ENCODE data around the gene RHBDL1.

Gene RHBDL1

DNA sequence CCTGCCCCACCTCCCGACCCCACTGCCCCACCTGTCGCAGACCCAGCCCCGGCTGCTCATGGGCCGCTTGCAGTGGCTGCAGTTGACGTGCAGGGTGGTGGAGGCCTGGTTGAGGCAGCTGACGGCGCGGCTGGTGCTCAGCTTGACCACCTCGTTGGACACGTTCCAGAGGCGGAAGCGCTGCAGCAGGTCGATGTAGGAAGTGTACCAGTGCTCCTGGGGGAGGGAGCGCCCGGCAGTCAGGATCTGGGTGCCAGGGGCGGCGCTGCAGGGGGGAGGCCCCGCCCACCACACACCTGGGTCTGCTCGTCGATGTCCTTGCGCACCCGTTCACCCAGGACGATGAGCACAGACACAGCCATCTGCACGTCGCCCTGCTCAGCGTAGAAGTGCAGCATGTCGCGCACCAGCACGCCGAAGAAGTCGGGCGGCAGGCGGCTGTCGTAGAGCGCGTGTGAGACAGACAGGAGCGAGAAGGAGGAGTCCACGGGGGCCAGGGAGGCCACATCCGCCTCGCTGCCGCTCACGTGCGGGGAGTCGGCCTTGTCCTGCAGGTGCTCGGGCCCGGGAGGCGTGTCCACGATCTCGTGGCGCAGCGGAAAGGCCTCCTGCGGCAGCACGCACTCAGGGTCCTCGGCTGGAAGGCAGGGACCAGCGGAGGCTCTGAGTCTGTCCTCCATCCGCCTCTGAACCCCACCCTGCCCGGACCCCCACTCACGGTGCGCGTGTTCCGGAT is 9.7 kb downstream of the RHBDL1 start (continued):
- TF ChIP-seq, protein P1, sequence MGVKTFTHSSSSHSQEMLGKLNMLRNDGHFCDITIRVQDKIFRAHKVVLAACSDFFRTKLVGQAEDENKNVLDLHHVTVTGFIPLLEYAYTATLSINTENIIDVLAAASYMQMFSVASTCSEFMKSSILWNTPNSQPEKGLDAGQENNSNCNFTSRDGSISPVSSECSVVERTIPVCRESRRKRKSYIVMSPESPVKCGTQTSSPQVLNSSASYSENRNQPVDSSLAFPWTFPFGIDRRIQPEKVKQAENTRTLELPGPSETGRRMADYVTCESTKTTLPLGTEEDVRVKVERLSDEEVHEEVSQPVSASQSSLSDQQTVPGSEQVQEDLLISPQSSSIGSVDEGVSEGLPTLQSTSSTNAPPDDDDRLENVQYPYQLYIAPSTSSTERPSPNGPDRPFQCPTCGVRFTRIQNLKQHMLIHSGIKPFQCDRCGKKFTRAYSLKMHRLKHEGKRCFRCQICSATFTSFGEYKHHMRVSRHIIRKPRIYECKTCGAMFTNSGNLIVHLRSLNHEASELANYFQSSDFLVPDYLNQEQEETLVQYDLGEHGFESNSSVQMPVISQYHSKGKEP (tag by site-specific recombination; IDR thresholded peaks at IDR 0.05) = no peak
- TF ChIP-seq ZNF2 (tag by site-specific recombination; IDR thresholded peaks at IDR 0.05) (no peak), MEIS1 (CRISPR knock-in tag; IDR thresholded peaks at IDR 0.05; ENCODE audit: borderline replicate concordance) (no peak), ZNF624 (tag by site-specific recombination; IDR thresholded peaks at IDR 0.05) (no peak), ZFHX2 (tag by site-specific recombination; conservative IDR thresholded peaks at IDR 0.05) (no peak), IKZF3 (tag by site-specific recombination; IDR thresholded peaks at IDR 0.05) (no peak), ZNF302 (tag by site-specific recombination; IDR thresholded peaks at IDR 0.05; ENCODE audit: low read depth) (no peak), ZNF830 (tag by site-specific recombination; IDR thresholded peaks at IDR 0.05; ENCODE audit: low read depth) (no peak), ZNF600 (tag by site-specific recombination; IDR thresholded peaks at IDR 0.05) (peak; percentile 29; the same call in 1 of the 2 replicates), ZNF791 (tag by site-specific recombination; IDR thresholded peaks at IDR 0.05) (no peak), ZNF175 (tag by site-specific recombination; IDR thresholded peaks at IDR 0.05) (no peak)
- TF ChIP-seq, protein P2, sequence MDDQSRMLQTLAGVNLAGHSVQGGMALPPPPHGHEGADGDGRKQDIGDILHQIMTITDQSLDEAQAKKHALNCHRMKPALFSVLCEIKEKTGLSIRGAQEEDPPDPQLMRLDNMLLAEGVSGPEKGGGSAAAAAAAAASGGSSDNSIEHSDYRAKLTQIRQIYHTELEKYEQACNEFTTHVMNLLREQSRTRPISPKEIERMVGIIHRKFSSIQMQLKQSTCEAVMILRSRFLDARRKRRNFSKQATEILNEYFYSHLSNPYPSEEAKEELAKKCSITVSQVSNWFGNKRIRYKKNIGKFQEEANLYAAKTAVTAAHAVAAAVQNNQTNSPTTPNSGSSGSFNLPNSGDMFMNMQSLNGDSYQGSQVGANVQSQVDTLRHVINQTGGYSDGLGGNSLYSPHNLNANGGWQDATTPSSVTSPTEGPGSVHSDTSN (CRISPR knock-in tag; IDR thresholded peaks at IDR 0.05) = 0 out of 2 replicates have a peak, but pooled peaks have one; percentile 58
- TF ChIP-seq, protein P3, sequence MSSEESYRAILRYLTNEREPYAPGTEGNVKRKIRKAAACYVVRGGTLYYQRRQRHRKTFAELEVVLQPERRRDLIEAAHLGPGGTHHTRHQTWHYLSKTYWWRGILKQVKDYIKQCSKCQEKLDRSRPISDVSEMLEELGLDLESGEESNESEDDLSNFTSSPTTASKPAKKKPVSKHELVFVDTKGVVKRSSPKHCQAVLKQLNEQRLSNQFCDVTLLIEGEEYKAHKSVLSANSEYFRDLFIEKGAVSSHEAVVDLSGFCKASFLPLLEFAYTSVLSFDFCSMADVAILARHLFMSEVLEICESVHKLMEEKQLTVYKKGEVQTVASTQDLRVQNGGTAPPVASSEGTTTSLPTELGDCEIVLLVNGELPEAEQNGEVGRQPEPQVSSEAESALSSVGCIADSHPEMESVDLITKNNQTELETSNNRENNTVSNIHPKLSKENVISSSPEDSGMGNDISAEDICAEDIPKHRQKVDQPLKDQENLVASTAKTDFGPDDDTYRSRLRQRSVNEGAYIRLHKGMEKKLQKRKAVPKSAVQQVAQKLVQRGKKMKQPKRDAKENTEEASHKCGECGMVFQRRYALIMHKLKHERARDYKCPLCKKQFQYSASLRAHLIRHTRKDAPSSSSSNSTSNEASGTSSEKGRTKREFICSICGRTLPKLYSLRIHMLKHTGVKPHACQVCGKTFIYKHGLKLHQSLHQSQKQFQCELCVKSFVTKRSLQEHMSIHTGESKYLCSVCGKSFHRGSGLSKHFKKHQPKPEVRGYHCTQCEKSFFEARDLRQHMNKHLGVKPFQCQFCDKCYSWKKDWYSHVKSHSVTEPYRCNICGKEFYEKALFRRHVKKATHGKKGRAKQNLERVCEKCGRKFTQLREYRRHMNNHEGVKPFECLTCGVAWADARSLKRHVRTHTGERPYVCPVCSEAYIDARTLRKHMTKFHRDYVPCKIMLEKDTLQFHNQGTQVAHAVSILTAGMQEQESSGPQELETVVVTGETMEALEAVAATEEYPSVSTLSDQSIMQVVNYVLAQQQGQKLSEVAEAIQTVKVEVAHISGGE (tag by site-specific recombination; conservative IDR thresholded peaks at IDR 0.05; ENCODE audit: low read depth) = no peak
- TF ChIP-seq, protein P4, sequence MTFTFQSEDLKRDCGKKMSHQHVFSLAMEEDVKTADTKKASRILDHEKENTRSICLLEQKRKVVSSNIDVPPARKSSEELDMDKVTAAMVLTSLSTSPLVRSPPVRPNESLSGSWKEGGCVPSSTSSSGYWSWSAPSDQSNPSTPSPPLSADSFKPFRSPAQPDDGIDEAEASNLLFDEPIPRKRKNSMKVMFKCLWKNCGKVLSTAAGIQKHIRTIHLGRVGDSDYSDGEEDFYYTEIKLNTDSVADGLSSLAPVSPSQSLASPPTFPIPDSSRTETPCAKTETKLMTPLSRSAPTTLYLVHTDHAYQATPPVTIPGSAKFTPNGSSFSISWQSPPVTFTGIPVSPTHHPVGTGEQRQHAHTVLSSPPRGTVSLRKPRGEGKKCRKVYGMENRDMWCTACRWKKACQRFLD (tag by site-specific recombination; IDR thresholded peaks at IDR 0.05) = no peak

DNA sequence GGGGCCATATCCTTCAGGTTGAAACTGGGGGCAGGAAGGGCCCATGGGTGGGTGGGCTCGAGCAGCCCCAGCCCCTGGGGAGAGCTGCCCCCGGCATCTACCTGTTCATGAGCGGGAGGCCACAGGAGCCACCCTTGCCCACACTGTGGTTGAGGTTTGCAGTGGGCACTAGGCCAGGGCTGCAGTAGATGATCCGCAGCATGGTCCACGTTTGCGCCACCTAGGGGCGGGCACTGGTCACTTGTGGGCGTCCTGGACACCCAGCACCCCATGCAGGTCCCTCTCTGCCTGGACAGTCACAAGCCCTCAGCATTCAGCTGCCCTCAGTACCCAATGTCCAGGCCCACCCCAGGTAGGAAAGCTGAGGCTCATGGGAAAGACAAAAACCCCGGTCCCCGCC is 10.5 kb downstream of the RHBDL1 start:
- H3K4me3 ChIP-seq (ENCODE audit: low read depth, low read length) = no peak overlapping the region
- peaks cover 3 to 70% of the 10 kb centered on the region in 2 experiments; a peak in 1 of 3 replicates for H3K36me3 ChIP-seq (ENCODE audit: control insufficient read depth in 2 of 2, insufficient read depth in 1 of 2, low read length in 2 of 2)
- H3K27ac ChIP-seq (ENCODE audit: extremely low read depth, low read depth, low read length) = no peak overlapping the region
- ChIA-PET POLR2A (interaction anchor here (0.5 to 1.5 kb wide), 2 partner anchors 9 to 85 kb away, joined by 3 to 6 read pairs; no protein-coding TSS in a partner anchor), CTCF (interaction anchor here (0.8 to 1.8 kb wide), 3 partner anchors 9 to 27 kb away, joined by 3 read pairs; no protein-coding TSS in a partner anchor)
- H3K4me1 ChIP-seq (ENCODE audit: control insufficient read depth, insufficient read depth, low read length) = peaks cover 9% of the 10 kb centered on the region; the same call in 1 of the 2 replicates
- no peaks in the 10 kb centered on the region for H3K9me3 ChIP-seq (ENCODE audit: control insufficient read depth, insufficient read depth, low read depth, low read length)
- 0 out of 2 replicates have a peak, but pooled peaks have one; percentile 14 for TF ChIP-seq ZXDB (tag by site-specific recombination; IDR thresholded peaks at IDR 0.05)
- peak; percentile 71; the same call in 1 of the 2 replicates for TF ChIP-seq ZNF2 (tag by site-specific recombination; IDR thresholded peaks at IDR 0.05)
- 0 out of 2 replicates have a peak, but pooled peaks have one; percentile 32 for TF ChIP-seq BCL11B (tag by site-specific recombination; IDR thresholded peaks at IDR 0.05; ENCODE audit: low read depth)
- no peak for TF ChIP-seq ZNF837 (tag by site-specific recombination; IDR thresholded peaks at IDR 0.05)
- TF ChIP-seq, protein P5, sequence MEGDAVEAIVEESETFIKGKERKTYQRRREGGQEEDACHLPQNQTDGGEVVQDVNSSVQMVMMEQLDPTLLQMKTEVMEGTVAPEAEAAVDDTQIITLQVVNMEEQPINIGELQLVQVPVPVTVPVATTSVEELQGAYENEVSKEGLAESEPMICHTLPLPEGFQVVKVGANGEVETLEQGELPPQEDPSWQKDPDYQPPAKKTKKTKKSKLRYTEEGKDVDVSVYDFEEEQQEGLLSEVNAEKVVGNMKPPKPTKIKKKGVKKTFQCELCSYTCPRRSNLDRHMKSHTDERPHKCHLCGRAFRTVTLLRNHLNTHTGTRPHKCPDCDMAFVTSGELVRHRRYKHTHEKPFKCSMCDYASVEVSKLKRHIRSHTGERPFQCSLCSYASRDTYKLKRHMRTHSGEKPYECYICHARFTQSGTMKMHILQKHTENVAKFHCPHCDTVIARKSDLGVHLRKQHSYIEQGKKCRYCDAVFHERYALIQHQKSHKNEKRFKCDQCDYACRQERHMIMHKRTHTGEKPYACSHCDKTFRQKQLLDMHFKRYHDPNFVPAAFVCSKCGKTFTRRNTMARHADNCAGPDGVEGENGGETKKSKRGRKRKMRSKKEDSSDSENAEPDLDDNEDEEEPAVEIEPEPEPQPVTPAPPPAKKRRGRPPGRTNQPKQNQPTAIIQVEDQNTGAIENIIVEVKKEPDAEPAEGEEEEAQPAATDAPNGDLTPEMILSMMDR (tag by site-specific recombination; IDR thresholded peaks at IDR 0.05) = peak; percentile 73
- no peak for TF ChIP-seq ZNF10 (tag by site-specific recombination; IDR thresholded peaks at IDR 0.05)
- no peak for TF ChIP-seq ZNF510 (tag by site-specific recombination; IDR thresholded peaks at IDR 0.05; ENCODE audit: insufficient replicate concordance)
- TF ChIP-seq ZNF76 (tag by site-specific recombination; IDR thresholded peaks at IDR 0.05; ENCODE audit: borderline replicate concordance, low read depth) = 0 out of 2 replicates have a peak, but pooled peaks have one; percentile 38
- TF ChIP-seq, protein P6, sequence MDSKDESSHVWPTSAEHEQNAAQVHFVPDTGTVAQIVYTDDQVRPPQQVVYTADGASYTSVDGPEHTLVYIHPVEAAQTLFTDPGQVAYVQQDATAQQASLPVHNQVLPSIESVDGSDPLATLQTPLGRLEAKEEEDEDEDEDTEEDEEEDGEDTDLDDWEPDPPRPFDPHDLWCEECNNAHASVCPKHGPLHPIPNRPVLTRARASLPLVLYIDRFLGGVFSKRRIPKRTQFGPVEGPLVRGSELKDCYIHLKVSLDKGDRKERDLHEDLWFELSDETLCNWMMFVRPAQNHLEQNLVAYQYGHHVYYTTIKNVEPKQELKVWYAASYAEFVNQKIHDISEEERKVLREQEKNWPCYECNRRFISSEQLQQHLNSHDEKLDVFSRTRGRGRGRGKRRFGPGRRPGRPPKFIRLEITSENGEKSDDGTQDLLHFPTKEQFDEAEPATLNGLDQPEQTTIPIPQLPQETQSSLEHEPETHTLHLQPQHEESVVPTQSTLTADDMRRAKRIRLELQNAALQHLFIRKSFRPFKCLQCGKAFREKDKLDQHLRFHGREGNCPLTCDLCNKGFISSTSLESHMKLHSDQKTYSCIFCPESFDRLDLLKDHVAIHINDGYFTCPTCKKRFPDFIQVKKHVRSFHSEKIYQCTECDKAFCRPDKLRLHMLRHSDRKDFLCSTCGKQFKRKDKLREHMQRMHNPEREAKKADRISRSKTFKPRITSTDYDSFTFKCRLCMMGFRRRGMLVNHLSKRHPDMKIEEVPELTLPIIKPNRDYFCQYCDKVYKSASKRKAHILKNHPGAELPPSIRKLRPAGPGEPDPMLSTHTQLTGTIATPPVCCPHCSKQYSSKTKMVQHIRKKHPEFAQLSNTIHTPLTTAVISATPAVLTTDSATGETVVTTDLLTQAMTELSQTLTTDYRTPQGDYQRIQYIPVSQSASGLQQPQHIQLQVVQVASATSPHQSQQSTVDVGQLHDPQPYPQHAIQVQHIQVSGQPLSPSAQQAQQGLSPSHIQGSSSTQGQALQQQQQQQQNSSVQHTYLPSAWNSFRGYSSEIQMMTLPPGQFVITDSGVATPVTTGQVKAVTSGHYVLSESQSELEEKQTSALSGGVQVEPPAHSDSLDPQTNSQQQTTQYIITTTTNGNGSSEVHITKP (tag by site-specific recombination; IDR thresholded peaks at IDR 0.05) = no peak
